Measurements from ENCODE around the gene CORO2A.

DNA sequence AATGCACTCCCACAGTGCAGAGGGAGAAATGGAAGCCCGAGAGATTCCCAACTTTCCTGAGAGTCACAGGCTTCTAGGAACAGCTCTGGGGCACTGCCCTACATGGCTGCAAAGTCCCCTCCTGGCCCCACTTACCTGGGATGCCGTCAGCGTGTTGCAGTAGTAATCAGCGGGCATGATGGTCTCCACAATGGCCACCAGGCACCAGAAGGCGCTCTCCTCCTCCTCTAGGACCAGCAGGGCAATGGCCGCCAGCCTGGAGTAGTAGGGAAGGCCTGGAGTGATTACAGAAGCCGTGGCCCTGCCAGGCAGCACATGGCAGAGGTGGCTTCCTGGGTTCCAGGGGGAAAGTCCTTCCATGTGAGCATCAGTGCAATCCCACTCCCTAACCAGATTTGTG is 10.7 kb upstream of the CORO2A start:
- TF ChIP-seq, protein P1, sequence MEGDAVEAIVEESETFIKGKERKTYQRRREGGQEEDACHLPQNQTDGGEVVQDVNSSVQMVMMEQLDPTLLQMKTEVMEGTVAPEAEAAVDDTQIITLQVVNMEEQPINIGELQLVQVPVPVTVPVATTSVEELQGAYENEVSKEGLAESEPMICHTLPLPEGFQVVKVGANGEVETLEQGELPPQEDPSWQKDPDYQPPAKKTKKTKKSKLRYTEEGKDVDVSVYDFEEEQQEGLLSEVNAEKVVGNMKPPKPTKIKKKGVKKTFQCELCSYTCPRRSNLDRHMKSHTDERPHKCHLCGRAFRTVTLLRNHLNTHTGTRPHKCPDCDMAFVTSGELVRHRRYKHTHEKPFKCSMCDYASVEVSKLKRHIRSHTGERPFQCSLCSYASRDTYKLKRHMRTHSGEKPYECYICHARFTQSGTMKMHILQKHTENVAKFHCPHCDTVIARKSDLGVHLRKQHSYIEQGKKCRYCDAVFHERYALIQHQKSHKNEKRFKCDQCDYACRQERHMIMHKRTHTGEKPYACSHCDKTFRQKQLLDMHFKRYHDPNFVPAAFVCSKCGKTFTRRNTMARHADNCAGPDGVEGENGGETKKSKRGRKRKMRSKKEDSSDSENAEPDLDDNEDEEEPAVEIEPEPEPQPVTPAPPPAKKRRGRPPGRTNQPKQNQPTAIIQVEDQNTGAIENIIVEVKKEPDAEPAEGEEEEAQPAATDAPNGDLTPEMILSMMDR (IDR thresholded peaks at IDR 0.05) = no peak
- TF ChIP-seq POLR2A (IDR thresholded peaks at IDR 0.05; ENCODE audit: low read depth) (no peak), EP300 (IDR thresholded peaks at IDR 0.05) (no peak)

Data from esophagus muscularis mucosa (tissue), 4 donors.